Right lobe of liver (tissue), 4 donors: ENCODE results near the gene PFKFB3.

ENCODE experiments used
- POLR2A ChIP-seq: fragments of 450-650 bp; IDR thresholded peaks from one replicate; pipeline ENCODE4 v1.6.1; 2017; ENCODE audit warnings: antibody characterized with exemption, mild to moderate bottlenecking
- TF ChIP-seq, protein P1 (sequence below), 4 donors: fragments of 200-600 bp in 3 of 4; fragments of 450-650 bp in 1 of 4; IDR thresholded peaks; one replicate each; pipeline versions ENCODE4 v1.5.1 to v1.8.0; 2016 to 2022; ENCODE audit warnings: antibody characterized with exemption in 4 of 4, mild to moderate bottlenecking in 2 of 4
- donor health status: DM: no; HTN: no; CAD: no.
- donor health status: DM: no; HTN: no; CAD: no.
- donor health status: DM: no; HTN: yes; CAD: no.

- TF ChIP-seq, protein P1, sequence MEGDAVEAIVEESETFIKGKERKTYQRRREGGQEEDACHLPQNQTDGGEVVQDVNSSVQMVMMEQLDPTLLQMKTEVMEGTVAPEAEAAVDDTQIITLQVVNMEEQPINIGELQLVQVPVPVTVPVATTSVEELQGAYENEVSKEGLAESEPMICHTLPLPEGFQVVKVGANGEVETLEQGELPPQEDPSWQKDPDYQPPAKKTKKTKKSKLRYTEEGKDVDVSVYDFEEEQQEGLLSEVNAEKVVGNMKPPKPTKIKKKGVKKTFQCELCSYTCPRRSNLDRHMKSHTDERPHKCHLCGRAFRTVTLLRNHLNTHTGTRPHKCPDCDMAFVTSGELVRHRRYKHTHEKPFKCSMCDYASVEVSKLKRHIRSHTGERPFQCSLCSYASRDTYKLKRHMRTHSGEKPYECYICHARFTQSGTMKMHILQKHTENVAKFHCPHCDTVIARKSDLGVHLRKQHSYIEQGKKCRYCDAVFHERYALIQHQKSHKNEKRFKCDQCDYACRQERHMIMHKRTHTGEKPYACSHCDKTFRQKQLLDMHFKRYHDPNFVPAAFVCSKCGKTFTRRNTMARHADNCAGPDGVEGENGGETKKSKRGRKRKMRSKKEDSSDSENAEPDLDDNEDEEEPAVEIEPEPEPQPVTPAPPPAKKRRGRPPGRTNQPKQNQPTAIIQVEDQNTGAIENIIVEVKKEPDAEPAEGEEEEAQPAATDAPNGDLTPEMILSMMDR (IDR thresholded peaks at IDR 0.05) = no peak
- no peak for TF ChIP-seq POLR2A
Observed at GRCh38 chr10:6300106-6300783, 97.5 kb downstream of the PFKFB3 start.
